Esophagus mucosa (tissue), 1 donor: ENCODE results near the gene JTB. TPM values are rescaled to one million over a fixed set of nuclear protein-coding genes. Genes with fewer than 3 reads are reported as not detected.

Experiments used
- ATAC-seq: fragments of 200-7000 bp; cut with Tn5 transposase; one replicate; pipeline ENCODE4 v1.9.1; 2020
- total RNA-seq: library from RNA; stranded (reverse); gene quantifications from one replicate; pipeline ENCODE4 v1.2.4, GENCODE V29; 2023
- donor health status: DM: yes; HTN: yes; CAD: no.

JTB gene
- total RNA-seq, 1 donor from 2014 or later = 73.2 TPM

DNA sequence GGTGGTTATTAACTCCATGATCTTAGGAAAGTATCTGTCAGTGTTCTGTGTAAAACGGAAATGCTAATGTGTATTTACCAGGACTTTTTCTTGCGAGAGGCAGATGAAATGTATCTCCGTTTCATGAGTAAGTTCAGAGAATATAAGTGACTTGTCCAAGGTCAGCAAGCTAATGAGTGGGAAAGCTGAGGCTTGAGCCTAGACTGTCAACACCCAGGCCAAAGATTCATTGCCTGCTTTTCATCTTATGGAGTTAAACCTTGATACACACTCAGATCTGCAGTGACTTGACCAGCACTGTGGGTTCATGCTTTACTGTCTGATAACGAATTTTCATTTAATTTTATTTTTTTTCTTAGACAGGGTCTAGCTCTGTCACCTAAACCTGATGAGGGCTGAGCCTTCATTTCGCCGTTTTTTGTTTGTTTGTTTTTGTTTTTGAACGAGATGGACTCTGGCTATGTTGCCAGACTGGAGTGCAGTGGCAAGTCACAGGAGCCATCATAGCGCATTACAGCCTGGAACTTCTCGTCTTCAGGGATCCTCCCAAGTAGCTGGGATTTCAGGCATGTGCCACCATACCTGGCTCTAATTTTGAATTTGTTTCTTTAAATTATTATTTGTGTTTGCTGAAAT is 918 bp upstream of the JTB start:
- ATAC-seq = no peak

GRCh38 chr1:153976819-153977249 is 640 bp downstream of the JTB start:
- no peak for ATAC-seq

- no peak for ATAC-seq
These were observed 3.9 kb downstream of the JTB start for GRCh38 chr1:153973525-153973924.

DNA sequence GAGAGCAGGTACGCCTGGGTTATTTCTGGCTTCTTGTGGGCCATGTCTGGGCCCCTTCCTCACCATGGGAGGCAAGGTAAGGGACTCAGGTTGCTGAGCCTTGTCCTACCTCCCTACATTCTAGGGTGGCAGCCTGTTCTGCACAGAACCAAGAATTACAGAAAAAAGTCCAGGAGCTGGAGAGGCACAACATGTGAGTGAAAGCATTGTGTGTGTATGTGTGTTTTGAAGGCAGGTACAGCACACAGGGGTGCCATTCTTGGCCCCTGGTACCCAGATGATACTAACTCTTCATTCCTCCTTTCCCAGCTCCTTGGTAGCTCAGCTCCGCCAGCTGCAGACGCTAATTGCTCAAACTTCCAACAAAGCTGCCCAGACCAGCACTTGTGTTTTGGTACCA is 4.4 kb downstream of the JTB start:
- no peak for ATAC-seq

GRCh38 chr1:153970346-153970745 is 7.1 kb downstream of the JTB start:
- ATAC-seq = no peak

- ATAC-seq = no peak
These were observed 8.5 kb downstream of the JTB start for GRCh38 chr1:153968972-153969371.

DNA sequence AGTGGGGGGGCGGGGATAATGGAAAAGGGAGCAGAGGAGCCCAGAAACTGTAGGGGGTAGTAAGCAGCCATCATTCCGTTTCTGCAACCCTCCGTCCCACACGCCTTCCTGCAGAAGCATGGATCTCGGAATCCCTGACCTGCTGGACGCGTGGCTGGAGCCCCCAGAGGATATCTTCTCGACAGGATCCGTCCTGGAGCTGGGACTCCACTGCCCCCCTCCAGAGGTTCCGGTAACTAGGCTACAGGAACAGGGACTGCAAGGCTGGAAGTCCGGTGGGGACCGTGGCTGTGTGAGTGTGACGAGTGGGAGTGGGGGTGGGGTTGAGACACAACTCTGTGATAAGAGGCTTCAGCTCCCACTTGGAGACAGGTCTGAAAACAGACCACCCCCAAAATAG is 9.1 kb downstream of the JTB start:
- ATAC-seq = no peak

DNA sequence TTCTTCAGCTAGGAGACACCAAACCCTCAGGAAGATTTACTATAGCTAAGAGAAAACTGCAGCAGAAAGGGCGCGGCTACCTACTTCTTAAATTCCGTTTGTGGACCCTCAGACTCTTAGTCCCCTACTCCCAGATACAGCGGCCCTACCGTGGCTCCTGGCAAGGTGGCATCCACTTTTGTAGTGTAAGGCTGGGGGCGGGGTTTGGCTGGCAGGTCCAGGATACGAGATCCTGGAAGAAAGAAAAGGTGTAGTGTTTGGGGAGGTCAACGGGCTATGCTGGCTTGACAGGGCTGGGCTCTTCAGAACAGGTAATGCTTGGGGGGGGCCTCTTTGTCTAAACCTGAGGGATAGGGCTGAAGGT is 9.5 kb downstream of the JTB start:
- ATAC-seq = peak; percentile 12

DNA sequence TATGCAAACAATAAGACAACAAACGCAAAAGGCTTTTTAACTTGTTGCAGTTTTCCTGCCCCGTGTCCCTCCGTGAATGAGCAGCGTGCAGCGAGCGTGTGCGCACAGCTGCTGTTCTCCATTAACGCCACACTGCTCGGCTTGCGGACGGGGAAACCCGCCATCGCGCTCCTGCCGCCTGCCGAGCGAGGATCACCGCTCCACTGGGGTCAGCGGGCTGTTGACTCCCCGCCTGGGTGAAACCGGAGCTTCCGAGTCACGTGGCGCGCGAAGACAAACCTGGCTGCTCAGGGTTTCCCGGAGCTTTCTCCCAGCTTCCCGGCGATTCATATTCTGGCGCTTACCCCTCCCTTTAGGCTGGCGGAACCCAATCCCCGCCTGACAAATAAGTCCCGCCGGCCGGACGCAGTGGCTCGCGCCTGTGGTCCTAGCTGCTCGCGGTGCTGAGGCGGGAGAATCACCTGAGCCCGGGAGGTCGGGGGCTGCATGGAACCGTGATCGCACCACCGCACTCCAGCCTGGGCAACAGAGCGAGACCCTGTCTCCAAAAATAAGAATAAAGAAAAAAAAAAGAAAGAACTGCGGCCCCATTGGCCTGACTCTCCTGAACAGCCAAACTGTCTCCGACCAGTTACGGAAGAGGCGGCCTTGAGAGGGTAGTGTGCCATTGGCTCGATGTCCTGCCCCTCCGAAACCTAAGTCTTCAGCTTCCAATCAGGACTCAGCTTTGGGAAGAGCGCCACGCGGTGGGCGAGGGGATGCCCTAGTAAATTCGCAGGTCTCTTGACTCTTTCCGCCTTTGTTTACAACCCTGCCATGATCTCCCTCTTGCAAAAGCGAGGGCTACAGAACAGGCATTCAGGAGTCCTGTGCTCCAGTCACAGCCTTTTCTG is 10.1 kb downstream of the JTB start, which contains the start of gene CREB3L4:
Gene CREB3L4 (plus strand): TSS at position 796 of the 893 bp plus-strand sequence. CDS start 624 bp downstream, outside the sequence.
- peak; percentile 84 for ATAC-seq

- peak; percentile 26 for ATAC-seq
These were observed 13.6 kb downstream of the JTB start for GRCh38 chr1:153963850-153964331.

DNA sequence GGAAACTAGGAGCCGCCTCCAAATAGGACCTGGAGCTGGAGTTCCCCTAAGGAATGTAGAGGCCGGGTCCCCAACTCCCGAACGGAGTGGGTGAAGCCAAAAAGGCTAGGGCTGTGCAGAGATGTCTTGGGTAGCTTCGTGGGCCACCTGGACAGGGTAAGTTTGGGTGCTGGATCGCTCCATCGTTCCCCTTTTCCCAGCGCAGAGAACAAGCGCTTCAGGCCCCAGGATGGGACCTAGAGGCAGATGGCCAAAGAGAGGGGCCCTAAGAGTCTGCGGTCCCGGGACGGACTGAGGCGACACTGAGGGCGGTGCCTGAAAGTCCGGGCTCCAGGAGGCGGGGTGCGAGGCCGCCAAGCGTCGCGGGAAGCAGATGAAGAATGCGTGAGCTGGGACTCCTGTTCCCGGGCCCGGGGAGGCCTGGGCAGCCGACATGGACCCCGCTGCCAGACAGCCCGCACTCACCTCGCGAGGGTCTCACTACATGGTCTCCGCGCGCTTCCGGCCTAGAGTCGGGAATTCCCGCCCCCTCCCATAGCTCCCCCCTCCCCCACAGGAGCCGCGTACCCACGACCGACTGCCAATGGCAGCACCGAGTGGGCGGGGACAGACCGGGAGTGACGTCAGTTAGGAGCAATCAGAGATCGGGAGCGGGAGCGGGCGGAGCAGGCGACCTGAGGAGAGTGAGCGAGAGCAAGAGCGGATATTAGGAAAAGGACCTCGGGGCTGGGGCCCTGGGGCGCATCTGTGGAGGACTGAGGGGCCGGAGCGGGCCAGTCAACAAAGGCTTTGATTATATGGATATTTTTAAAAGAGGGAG is 14.2 kb downstream of the JTB start, which contains the start of gene SLC39A1:
Gene SLC39A1 (minus strand): TSS at position 508 of the 820 bp plus-strand sequence. CDS start 822 bp downstream, outside the sequence.
- peak; percentile 79 for ATAC-seq

- peak; percentile 40 for ATAC-seq
These were observed 15.1 kb downstream of the JTB start for GRCh38 chr1:153962088-153963029.

GRCh38 chr1:153961421-153961820 is 16.1 kb downstream of the JTB start:
- no peak for ATAC-seq

GRCh38 chr1:153960206-153960605 is 17.3 kb downstream of the JTB start:
- ATAC-seq = no peak

GRCh38 chr1:153959454-153959853 is 18.0 kb downstream of the JTB start:
- no peak for ATAC-seq

DNA sequence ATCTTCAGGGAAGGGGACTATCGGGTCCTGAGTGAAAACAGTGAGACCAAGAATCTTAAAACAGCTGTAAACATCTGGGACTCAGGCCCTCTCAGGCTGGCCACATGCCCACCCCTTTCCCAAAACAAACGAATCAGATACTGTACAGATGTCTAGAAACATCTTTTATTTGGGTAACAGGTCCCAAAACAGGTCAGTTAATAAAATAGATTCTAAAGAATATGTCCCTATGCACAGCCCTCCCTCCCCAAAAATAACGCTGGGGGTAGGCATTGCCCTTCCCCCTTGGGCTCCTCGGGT is 18.6 kb downstream of the JTB start:
- no peak for ATAC-seq

DNA sequence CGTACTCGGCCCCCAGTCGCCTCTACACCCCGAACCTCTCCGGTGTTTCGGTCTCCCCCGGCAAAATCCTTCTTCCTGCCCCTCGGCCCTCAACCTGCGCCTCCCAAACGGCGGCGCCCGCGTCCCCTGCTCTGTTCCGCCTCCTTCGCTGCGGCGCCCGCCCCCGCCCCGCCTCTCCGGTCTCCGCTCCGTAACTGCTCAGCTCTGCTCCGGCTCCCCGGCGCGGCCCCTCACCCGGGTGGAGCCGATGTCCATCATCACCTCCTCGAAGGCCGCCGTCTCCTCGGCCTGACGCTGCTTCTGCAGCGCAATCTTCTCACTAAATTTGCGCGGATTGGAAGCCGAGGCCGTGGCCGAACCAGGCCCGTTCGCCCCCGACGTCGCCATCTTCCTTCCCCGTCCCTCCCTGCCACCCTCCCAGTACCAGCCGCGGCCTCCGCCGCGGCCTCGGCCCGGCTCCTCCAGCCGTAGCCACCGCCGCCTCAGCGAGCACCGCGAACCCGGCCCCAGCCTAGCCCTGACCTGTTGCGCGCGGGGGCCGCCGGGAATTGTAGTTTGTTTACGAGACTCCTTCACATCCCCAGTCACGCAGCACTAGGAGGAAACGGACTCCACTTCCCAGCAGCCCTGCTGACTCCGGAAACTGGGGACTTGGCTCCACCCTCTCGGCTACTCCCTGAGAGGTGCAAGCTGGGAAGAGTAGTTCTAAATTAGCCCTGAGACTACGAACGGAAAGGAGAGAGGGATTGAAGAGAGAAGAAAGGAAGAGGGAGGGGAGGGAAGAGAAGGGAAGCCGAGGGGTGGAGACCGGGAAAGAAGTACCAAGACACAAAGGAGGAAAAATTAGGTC is 19.1 kb downstream of the JTB start, which contains the start of gene CRTC2:
Gene CRTC2 (minus strand): TSS at position 502 of the 850 bp plus-strand sequence. CDS start 115 bp downstream, at position 387.
- peak; percentile 86 for ATAC-seq

DNA sequence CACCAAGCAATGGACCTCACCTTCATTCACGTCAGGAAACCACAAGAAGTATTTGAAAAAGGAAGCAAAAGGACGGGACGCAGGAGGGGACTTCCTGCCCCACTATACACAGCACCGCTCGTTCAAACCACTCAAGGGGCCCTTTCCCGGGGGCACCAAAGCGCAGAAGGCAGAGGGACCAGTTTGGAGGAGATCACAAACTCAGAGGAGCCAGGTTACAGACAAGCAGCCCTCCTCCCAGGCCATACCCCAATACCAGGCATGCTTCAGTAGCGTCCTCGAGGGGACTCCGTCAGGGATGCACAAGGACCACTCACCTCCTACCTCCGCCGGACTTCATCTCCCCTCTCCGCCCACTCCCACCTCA is 19.7 kb downstream of the JTB start:
- ATAC-seq = peak; percentile 2

DNA sequence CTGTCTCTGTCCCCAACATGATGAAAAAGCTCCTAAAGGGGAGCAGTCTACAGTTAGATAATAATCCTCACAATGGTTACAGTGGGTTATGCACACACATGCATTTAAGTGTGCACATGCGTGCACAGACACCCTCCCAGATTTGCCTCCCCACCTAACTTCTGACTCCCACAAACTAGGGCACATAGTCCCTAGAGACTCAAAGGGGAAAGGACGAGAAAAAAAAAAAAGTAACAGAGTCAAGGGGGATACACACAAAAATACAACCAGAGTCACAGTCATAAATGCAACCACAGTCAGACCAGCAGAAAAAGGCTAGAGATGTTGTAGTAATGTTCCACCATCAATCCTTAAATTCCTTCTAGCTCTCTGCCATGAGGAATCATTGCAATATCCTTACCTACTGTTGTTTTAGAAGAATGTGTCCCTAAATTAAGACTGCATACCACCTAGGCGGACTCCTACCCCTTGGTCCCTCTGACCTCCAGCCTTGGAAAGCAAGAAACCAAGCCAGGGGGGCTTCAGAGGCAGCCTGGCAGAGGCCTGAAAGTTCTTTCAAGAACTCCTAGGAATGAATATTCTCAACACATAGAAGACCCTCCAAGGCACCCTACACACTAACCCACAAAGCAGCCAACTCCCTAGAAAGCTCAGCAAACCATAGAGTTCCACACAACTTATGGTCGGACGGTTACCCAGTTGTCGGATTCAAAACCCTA is 20.3 kb downstream of the JTB start:
- no peak for ATAC-seq

GRCh38 chr1:153954826-153955225 is 22.6 kb downstream of the JTB start:
- no peak for ATAC-seq
